T-helper 17 cell (primary cell): ENCODE data around the gene CSRP1. TPM values are rescaled to one million over a fixed set of nuclear protein-coding genes. Genes with fewer than 3 reads are reported as not detected.

Experiments
- ATAC-seq: fragments of 150-1000 bp; cut with Tn5 transposase; 2 replicates; pipeline ENCODE4 v1.10.0; 2021; ENCODE audit warnings: mild to moderate bottlenecking, moderate library complexity
- DNase-seq, 3 donors: peaks; one replicate each; pipeline versions ENCODE4 v3.0.0 to v3.0.0-alpha.2; 2020 to 2021
- H3K9me3 ChIP-seq: one replicate; pipeline ENCODE4 v1.7.0; 2013; ENCODE audit warnings: low read length, mild to moderate bottlenecking; ENCODE audit not compliant: control insufficient read depth, poor library complexity, severe bottlenecking
- H3K27ac Mint-ChIP-seq: one replicate; pipeline ENCODE4 v1.8.0; 2022; ENCODE audit warnings: mild to moderate bottlenecking, moderate library complexity, mixed read lengths
- H3K27me3 Mint-ChIP-seq: one replicate; pipeline ENCODE4 v1.8.0; 2022; ENCODE audit warnings: mixed read lengths
- H3K36me3 Mint-ChIP-seq: one replicate; pipeline ENCODE4 v1.8.0; 2022; ENCODE audit warnings: low read depth, mixed read lengths
- H3K4me1 Mint-ChIP-seq: one replicate; pipeline ENCODE4 v1.8.0; 2022; ENCODE audit warnings: mild to moderate bottlenecking, mixed read lengths
- H3K4me3 Mint-ChIP-seq: one replicate; pipeline ENCODE4 v1.8.0; 2022; ENCODE audit warnings: mild to moderate bottlenecking, moderate library complexity, mixed read lengths
- total RNA-seq, 4 donors: library from RNA in 2 of 4; stranded (reverse) in 2 of 4; gene quantifications; one replicate each; pipeline ENCODE4 v1.2.3 and lab custom pipeline; 2022 to 2026

Gene CSRP1
- total RNA-seq, 2 donors from 2014 or later, result 37.2 to 51.7 TPM

DNA sequence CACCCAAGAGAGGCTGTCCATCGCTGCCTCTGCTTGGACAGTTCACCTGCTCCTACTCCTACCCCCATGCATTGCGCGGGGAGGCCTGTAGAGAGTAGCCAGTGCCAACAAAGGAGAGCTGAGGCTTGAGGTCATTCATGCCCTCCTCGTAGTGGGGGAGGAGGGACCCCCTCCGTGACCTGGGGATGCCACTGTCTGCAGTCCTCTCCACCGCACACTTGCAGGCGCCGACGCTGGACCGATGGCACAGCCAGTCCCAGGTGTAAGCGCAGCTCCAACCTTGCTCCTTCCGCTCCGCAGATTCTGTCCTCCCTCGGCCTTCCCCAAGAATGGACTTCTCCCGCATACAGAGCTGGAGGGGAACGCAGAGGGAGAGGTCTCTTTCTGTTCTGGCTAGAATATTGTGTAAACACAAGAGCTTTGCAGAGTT is 37.3 kb downstream of the CSRP1 start:
- ATAC-seq (no peak), DNase-seq (no peak)
- Mint-ChIP-seq H3K27me3 (peaks cover 41% of the 10 kb centered on the region), H3K36me3 (peaks cover 4% of the 10 kb centered on the region), H3K4me3 (peak overlapping the region; percentile 81), H3K4me1 (peaks cover 12% of the 10 kb centered on the region), H3K27ac (no peak overlapping the region)
- no peaks in the 10 kb centered on the region for H3K9me3 ChIP-seq

DNA sequence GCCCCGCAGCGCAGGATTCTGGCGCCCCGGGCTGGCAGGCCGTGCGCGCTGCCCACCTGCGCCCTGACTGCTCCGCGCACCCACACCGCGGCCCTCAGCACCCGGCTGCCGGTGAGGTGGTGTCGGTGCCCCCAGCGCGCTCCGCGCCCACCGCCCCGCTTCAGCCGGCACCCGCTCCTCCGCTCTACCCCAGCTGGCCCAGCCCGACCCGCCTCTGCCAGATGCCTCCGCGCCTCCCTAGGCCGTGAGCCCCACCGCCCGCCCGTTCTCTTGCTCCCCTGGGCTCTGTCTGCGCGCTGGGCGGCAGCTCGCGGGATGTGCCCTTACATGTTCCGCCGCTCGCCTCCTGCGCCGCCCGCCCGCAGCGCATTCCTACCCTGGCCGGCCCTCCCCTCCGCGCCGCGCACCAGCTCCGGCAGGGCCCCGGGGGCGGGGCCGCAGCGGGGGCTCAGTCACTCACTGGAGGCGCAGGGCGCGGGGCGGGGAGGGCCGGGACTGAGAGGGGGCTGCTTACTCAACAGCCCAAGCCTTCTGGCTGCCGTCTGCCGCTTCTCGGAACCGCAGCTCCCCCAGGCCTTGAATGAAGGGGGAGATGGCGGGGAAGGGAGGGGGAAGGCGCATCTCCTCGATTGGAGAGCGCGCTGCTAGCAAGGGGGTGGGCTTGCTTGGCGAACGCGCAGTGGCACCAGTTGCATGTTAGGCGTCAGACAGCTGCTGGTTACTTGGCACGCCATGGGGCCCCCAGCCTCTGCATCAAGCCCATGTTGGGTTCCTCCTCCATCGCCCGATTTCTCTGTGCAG is 37.9 kb downstream of the CSRP1 start, which contains the start of gene PHLDA3:
PHLDA3 (minus strand) TSS at position 345 of the 801 bp plus-strand sequence. CDS start 402 bp downstream, outside the sequence.
- Mint-ChIP-seq H3K4me1 (peaks cover 12% of the 10 kb centered on the region), H3K27ac (no peak within 1 kb of the TSS), H3K27me3 (peaks cover 43% of the 10 kb centered on the region), H3K4me3 (peak within 1 kb of the TSS; percentile 81), H3K36me3 (peaks cover 4% of the 10 kb centered on the region)
- DNase-seq, result peak in 2 of 3 donors; percentile 13 to 21
- no peaks in the 10 kb centered on the region for H3K9me3 ChIP-seq
- peak; percentile 83 for ATAC-seq

DNA sequence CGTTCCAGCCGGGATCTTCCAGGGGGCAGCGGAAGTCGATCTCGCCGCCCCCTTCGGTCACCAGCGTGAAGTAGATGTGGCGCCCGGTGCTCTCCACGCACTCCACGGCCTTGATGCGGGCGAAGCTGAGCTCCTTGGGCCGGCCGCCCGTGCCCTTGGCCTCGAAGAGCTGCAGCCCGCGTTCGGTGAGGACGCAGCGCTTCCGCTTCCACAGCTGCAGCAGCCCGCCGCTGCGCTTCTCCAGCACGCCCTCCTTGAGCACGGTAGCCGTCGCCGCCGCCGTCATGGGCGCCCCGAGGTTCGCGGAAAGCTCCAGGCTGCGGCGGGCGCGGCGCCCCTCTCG is 38.5 kb downstream of the CSRP1 start:
- no peaks in the 10 kb centered on the region for H3K9me3 ChIP-seq
- H3K27ac Mint-ChIP-seq, result no peak overlapping the region
- peak overlapping the region; percentile 81 for H3K4me3 Mint-ChIP-seq
- peaks cover 12% of the 10 kb centered on the region for H3K4me1 Mint-ChIP-seq
- ATAC-seq (peak; percentile 52), DNase-seq (no peak)
- H3K36me3 Mint-ChIP-seq, result peaks cover 4% of the 10 kb centered on the region
- H3K27me3 Mint-ChIP-seq, result peaks cover 38% of the 10 kb centered on the region

DNA sequence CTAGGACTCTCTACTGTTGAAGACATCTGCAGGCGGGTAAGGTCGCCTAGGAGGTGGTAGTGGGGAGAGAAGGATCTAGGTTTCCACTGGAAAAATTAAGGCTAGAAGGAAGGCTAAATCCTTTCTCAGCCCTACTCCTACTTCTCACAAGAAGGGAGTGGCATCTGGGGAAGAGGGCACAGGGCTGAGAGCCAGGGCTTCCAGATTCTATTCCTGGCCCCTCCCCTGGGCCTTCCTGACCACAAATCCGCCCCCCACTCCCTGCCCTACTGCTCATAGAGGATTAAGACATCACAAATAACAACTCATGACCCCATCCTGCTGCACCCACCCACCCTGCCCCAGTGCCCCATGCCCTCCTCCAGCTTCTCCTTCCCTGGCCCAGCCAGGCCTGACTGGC is 40.4 kb downstream of the CSRP1 start:
- Mint-ChIP-seq H3K27ac (no peak overlapping the region), H3K4me1 (peaks cover 12% of the 10 kb centered on the region), H3K27me3 (peaks cover 24% of the 10 kb centered on the region), H3K4me3 (no peak overlapping the region), H3K36me3 (peaks cover 2% of the 10 kb centered on the region)
- no peak for DNase-seq
- H3K9me3 ChIP-seq, result no peaks in the 10 kb centered on the region
- no peak for ATAC-seq

GRCh38 chr1:201465698-201466290 is 41.1 kb downstream of the CSRP1 start:
- peaks cover 2% of the 10 kb centered on the region for H3K36me3 Mint-ChIP-seq
- DNase-seq (no peak), ATAC-seq (no peak)
- H3K9me3 ChIP-seq, result no peaks in the 10 kb centered on the region
- peaks cover 22% of the 10 kb centered on the region for H3K27me3 Mint-ChIP-seq
- H3K4me3 Mint-ChIP-seq, result no peak overlapping the region
- H3K4me1 Mint-ChIP-seq, result peaks cover 14% of the 10 kb centered on the region
- H3K27ac Mint-ChIP-seq, result no peak overlapping the region

DNA sequence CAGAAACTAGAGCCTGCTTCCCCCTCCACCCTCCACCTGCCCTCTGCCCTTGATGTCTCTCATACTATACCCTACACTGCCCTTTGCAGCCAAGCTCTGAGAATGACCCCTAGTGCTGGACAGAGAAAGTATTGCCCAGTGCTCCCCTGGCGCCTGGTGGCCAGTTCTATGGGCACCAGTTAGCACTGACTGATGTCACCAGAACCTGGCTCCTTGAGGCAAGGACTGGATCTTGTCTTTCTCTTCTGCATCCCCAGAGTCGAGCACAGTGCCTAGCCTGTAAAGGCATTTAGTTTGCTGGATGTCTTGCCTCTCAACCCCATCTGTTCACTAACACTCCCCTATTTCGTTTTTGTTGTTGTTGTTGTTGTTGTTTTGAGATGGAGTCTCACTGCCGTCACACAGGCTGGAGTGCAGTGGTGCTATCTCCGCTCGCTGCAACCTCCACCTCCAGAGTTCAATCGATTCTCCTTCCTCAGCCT is 43.8 kb downstream of the CSRP1 start:
- ATAC-seq (no peak), DNase-seq (no peak)
- Mint-ChIP-seq H3K36me3 (peaks cover 2% of the 10 kb centered on the region), H3K4me3 (no peak overlapping the region), H3K27me3 (peaks cover 13% of the 10 kb centered on the region), H3K27ac (no peak overlapping the region), H3K4me1 (peaks cover 9% of the 10 kb centered on the region)
- H3K9me3 ChIP-seq, result no peaks in the 10 kb centered on the region

GRCh38 chr1:201461645-201462441 is 45.1 kb downstream of the CSRP1 start:
- no peak for DNase-seq
- Mint-ChIP-seq H3K4me1 (peaks cover 4% of the 10 kb centered on the region), H3K4me3 (no peak overlapping the region), H3K27me3 (peaks cover 23% of the 10 kb centered on the region), H3K36me3 (peaks cover 2% of the 10 kb centered on the region), H3K27ac (no peak overlapping the region)
- H3K9me3 ChIP-seq, result no peaks in the 10 kb centered on the region
- ATAC-seq, result no peak

- no peak overlapping the region for H3K27ac Mint-ChIP-seq
- no peak overlapping the region for H3K4me3 Mint-ChIP-seq
- peaks cover 4% of the 10 kb centered on the region for H3K4me1 Mint-ChIP-seq
- H3K9me3 ChIP-seq, result no peaks in the 10 kb centered on the region
- DNase-seq (no peak), ATAC-seq (no peak)
- peaks cover 2% of the 10 kb centered on the region for H3K36me3 Mint-ChIP-seq
- H3K27me3 Mint-ChIP-seq, result peaks cover 24% of the 10 kb centered on the region
Observed at GRCh38 chr1:201460814-201461644, 45.9 kb downstream of the CSRP1 start.

DNA sequence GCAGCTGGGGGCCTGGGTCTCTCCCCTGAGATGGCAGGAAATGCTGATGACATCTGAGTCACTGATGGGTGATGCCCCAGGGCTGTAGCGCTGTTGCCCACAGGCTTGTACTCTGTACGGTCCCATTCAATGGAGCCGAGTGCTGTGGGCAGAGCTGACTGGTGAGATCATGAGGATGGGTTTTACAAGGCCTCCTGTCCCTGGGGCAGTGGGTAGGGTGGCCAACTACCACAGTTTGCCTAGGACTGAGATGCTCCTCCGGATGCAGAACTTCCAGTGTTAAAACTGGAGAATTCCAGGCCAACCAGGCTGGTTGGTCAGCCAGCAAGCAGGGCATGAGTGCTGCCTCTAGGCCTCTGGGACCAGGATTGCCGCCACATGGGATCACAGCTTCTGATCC is 47.1 kb downstream of the CSRP1 start:
- Mint-ChIP-seq H3K4me3 (no peak overlapping the region), H3K36me3 (no peaks in the 10 kb centered on the region), H3K4me1 (peaks cover 4% of the 10 kb centered on the region), H3K27me3 (peaks cover 24% of the 10 kb centered on the region), H3K27ac (no peak overlapping the region)
- ATAC-seq, result no peak
- no peak for DNase-seq
- H3K9me3 ChIP-seq, result no peaks in the 10 kb centered on the region

- no peaks in the 10 kb centered on the region for H3K9me3 ChIP-seq
- no peak for DNase-seq
- Mint-ChIP-seq H3K36me3 (no peaks in the 10 kb centered on the region), H3K4me3 (no peak overlapping the region), H3K27ac (no peak overlapping the region), H3K27me3 (peaks cover 19% of the 10 kb centered on the region), H3K4me1 (peaks cover 10% of the 10 kb centered on the region)
- no peak for ATAC-seq
Observed at GRCh38 chr1:201459052-201459451, 47.9 kb downstream of the CSRP1 start.

DNA sequence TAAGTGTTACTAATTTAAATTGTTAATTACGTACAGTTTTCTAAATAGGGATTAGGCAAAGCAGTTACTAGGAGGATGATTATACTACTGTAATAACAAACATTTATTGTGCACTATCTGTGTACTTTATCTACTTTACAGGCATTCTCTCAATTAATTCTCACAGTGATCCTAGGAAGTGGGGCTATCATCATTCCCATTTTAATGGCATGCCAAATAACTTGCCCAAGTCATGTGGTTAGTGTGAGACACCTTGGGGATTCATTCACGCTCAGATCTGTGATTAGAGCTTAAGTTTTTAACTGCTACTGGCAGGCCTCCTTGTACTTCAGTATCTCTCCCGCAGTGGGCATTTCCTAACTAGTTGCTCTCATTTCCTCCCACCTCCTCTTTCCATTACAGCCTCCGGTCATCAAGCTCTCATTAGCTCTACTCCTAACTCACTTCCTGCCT is 49.4 kb downstream of the CSRP1 start:
- Mint-ChIP-seq H3K4me1 (peaks cover 12% of the 10 kb centered on the region), H3K4me3 (no peak overlapping the region), H3K27ac (no peak overlapping the region), H3K36me3 (no peaks in the 10 kb centered on the region), H3K27me3 (peaks cover 18% of the 10 kb centered on the region)
- DNase-seq (no peak), ATAC-seq (no peak)
- no peaks in the 10 kb centered on the region for H3K9me3 ChIP-seq

DNA sequence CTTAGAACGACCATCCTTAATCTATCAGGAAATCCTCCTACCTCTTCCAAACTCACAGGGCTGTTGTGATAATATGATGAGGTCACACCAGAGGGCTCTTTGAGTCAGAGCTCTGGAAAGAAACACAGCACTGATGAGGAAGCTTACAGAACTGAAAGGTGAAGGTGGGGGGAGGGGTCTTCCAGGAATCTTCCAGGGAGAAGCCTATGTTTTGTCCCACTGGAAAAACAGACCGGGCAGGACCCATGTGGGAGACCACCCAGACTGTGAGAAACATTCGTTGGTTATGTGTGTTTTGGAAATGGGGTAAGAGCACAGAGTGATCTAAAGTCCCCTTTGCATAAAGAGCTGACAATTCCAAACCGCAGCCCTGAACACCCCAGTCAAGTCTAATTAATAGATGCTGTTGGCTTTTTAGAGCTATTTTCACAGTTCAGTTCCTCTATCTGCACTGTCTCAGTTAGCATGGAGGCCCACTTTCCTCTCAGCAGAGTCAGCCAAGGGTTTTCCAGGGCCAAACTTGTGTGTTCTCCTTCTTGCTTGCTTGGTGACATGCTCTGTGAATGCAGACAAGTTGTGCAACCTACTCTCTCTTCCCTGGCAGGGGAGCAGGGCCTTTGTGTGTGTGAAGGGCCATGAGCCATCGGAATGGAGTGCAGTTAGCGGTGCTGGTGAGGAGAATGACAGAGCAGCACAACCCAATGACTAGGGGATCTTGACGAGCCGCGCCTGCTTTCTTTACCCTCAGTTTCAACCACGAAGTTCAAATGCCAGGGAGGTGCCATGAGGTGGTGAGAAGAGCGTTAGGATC is 50.2 kb downstream of the CSRP1 start:
- no peaks in the 10 kb centered on the region for H3K36me3 Mint-ChIP-seq
- peaks cover 12% of the 10 kb centered on the region for H3K4me1 Mint-ChIP-seq
- H3K9me3 ChIP-seq, result no peaks in the 10 kb centered on the region
- peaks cover 22% of the 10 kb centered on the region for H3K27me3 Mint-ChIP-seq
- DNase-seq (no peak), ATAC-seq (no peak)
- H3K27ac Mint-ChIP-seq, result no peak overlapping the region
- no peak overlapping the region for H3K4me3 Mint-ChIP-seq
